GM10266 (cell line): ENCODE measurements around the gene NACC2.

Experiments used
- DNase-seq: peaks from one replicate; pipeline ENCODE4 v3.0.0; 2012; ENCODE audit errors: extremely low spot score
- TF ChIP-seq, protein P1 (sequence below): IDR thresholded peaks from 2 replicates; pipeline ENCODE4 v1.5.1; 2012; ENCODE audit warnings: mild to moderate bottlenecking, low read depth; ENCODE audit not compliant: control insufficient read depth, insufficient read depth; ENCODE audit errors: missing control alignments

The NACC2 gene

DNA sequence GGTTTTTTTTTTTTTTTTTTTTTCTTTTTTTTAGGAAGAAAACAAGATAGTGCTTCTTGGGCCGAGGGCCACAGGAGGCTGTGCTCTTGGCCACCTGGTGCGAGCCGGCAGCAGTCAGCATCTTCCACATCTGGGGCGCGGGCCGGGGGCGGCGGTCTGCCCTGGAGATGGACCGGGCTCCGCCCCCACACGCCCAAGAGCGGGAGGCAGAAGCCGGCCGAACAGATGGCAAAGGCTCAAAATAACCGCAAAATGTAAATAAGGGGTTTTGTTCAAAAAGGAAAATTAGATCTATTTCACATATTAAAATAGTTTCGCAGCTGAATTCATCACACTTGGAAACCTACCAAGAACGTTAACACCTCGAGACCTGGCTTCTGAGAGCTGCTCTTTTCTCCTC lies 82.4 kb downstream of the NACC2 start:
- no peak for DNase-seq
- TF ChIP-seq, protein P1, sequence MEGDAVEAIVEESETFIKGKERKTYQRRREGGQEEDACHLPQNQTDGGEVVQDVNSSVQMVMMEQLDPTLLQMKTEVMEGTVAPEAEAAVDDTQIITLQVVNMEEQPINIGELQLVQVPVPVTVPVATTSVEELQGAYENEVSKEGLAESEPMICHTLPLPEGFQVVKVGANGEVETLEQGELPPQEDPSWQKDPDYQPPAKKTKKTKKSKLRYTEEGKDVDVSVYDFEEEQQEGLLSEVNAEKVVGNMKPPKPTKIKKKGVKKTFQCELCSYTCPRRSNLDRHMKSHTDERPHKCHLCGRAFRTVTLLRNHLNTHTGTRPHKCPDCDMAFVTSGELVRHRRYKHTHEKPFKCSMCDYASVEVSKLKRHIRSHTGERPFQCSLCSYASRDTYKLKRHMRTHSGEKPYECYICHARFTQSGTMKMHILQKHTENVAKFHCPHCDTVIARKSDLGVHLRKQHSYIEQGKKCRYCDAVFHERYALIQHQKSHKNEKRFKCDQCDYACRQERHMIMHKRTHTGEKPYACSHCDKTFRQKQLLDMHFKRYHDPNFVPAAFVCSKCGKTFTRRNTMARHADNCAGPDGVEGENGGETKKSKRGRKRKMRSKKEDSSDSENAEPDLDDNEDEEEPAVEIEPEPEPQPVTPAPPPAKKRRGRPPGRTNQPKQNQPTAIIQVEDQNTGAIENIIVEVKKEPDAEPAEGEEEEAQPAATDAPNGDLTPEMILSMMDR = no peak

DNA sequence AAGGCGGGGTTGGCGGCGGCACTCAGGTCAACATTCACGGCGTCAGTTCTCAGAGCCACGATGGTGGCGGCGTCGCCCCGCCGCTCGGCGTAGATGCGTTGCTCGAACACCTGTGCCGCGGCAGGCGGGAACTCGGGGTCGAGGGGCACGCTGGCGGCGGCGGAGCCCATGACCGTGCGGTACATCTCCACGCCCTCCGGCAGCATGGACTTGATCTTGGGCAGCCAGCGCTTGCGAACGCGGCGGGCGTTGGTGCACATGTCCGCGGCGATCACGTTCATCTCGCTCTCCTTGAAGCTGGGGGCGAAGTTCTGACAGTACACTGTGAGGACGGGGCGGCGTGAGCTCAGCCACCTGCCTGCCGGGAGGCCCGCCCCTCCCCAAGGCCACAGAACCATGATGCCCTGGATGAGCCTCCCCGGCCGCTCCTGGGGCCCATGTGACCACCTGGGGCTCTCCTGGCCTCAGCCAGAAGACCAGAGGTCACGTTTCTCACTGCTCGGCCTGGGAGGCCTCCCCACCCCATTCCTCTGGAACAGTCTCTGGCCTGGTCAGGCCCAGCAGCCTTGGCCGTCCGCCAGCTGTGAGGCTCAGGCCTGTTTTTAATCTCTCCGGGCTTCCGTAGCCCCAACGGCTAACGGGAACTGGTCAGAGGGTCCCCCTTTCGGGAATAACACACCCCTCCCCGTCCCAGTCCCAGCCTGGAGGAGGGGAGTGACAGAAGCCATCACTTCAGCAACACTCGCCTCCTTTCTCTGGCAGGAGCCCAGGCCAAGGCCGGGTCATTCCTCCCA lies 83.2 kb downstream of the NACC2 start:
- TF ChIP-seq, protein P1 = no peak
- no peak for DNase-seq

DNA sequence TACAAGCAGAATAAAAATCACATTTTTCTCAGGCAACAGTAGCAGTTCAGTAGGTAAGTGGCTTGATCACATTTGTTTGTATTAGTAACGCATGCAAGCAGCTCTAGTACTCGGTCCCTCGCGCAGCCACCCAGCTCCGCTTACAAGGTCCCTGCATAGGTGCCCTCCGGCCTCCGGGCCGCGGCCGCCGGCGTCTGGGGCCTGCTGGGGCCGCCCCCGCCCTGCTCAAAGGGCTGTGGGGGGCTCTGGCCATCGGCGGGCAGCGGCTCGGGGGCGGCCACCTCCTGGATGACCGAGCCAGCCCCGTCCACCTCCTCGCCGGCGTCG lies 83.8 kb downstream of the NACC2 start:
- DNase-seq = no peak
- TF ChIP-seq, protein P1 = no peak

DNA sequence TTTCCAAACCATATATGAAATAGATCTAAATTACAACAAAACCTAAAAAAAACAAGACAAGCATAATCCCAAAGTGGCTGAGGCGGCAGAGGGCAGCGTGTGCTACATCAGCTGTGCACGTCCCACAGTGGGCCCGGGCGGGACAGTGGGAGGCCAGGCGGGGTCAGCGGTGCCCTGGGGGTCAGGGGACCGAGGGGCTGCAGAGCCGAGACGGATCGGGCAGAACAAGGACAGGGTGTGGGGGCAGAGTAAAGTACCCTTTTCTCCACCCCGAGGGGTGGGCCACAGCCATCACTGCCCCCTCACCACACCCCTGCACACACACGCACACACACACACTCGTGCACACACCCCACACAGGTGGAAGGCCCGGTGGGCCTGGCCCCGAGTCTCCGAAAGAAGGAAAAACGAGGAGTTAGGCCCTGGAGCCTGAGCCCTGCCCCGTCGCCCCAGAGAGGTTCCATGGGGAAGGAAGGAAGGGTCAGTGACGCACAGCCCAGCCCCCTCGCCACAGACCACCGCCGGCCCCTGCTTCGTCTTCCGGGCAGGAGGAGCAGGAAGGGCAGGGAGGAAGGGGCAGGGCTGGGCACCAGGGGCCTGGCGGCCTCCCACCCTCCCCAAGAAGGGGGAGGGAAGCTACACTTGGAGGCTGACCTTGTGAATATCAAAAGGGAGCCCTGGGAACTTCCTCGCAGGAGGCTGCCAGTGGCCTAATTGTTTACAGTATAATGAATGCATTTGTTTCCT lies 84.3 kb downstream of the NACC2 start:
- TF ChIP-seq, protein P1 = no peak
- DNase-seq = no peak

DNA sequence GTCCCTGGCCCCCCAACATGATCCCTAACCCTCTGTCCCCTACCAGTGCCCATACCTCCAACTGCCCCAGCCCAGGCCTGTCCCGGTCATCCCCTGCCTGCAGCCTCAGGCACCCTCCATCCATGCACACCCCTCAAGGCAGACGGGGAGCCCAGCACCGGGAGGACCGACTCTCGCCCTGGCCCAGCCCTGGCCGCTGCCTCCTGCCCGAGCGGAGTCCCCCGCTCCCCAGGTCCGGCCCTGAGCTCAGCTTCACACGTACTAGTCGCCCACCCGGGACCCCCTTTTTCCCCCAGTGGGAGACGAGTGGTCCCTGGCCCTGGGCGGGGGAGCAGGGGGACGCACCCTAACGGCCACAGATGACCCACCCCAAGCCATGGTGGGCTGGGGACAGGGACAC lies 84.9 kb downstream of the NACC2 start:
- TF ChIP-seq, protein P1 = no peak
- DNase-seq = no peak

DNA sequence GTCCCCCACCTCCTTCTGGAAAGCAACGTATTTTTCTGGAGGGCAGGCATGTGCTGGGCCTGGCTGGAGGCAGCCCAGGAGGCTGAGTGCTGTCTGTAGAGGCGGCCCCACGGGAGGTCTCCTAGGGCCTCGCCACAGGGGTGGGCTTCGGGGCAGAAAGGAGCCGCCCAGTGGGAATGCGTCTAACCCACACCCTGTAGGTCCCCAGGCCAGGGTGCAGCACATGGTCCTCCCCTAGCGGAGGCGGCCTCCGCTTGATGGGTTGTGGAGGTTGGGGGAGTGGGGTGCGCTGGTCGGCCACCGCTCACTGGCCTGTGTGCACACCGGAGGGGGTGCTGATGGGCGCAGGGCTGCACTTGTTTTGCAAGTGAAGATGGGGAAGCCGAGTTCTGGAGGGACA lies 85.6 kb downstream of the NACC2 start:
- TF ChIP-seq, protein P1 = no peak
- DNase-seq = no peak

DNA sequence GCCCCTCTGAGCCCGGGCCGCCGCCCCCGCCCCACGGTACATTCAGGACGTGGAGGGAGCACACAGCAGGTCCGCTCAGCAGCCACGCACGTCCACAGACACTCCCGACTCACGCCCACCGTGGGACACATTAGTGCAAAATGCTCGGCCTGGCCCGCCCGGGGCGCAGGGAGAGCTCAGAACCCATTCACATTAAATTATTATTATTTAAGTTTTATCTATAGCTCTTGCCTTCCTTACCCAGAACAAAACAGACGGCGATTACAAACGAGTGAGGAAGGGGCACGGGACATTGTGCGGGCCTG lies 86.4 kb downstream of the NACC2 start:
- no peak for DNase-seq
- TF ChIP-seq, protein P1 = no peak
